Measurements from ENCODE around the gene LRFN5. TPM values are rescaled to one million over a fixed set of nuclear protein-coding genes. Genes with fewer than 3 reads are reported as not detected.

Gene LRFN5
- total and polyA plus RNA-seq, 2 of the 8 experiments (the other 6 are each of a cell fraction or from before 2014, with no cell fraction given): 0.85 to 4.7 TPM

- DNase-seq (ENCODE audit: low read depth in 1 of 2, low spot score in 2 of 2) (no peak), FAIRE-seq (no peak)
- H3K27me3 ChIP-seq (replicated peaks in 1 of 4; ENCODE audit: control insufficient read depth in 3 of 4, extremely low read depth in 1 of 4, insufficient read depth in 3 of 4, low read length in 3 of 4): peaks cover 0 to 1% (median 0%) of the 10 kb centered on the region in 4 experiments; a peak in 1 of 7 replicates
- H3K79me1 ChIP-seq (ENCODE audit: low read depth, low read length): no peaks in the 10 kb centered on the region
- no peak overlapping the region for H2BK5ac ChIP-seq (ENCODE audit: low read depth, low read length)
- H3K9me3 ChIP-seq (ENCODE audit: insufficient read depth in 2 of 2, low read depth in 1 of 2, low read length in 1 of 2): no peaks in the 10 kb centered on the region
- ChIA-PET POLR2A (ENCODE audit: partially characterized antibody) (no interaction called here), CTCF (ENCODE audit: partially characterized antibody) (no interaction called here)
- no peak overlapping the region for H2BK20ac ChIP-seq (ENCODE audit: low read length)
- no peaks in the 10 kb centered on the region for H3K36me3 ChIP-seq (ENCODE audit: control insufficient read depth in 2 of 4, insufficient read depth in 4 of 4, low read length in 3 of 4)
- no peak overlapping the region for H3K23ac ChIP-seq (ENCODE audit: insufficient read length)
- H4K5ac ChIP-seq (ENCODE audit: insufficient read length, low read depth, low read length): no peak overlapping the region
- no peak overlapping the region for H4K8ac ChIP-seq (ENCODE audit: extremely low read depth, insufficient read depth, low read length)
- H2BK120ac ChIP-seq (replicated peaks; ENCODE audit: low read depth, low read length): no peak overlapping the region
- no peak overlapping the region for H3K56ac ChIP-seq (replicated peaks; ENCODE audit: insufficient read length, low read depth, low read length)
- no peak overlapping the region for H2AK5ac ChIP-seq (ENCODE audit: low read depth, low read length)
- H3K4ac ChIP-seq (replicated peaks; ENCODE audit: insufficient read length, low read depth, low read length): peak overlapping the region; percentile 5
- H4K20me1 ChIP-seq (replicated peaks in 1 of 2; ENCODE audit: control insufficient read depth in 1 of 2, insufficient read depth in 2 of 2, low read length in 2 of 2): no peaks in the 10 kb centered on the region
- H3K27ac ChIP-seq (ENCODE audit: low read depth, low read length): no peak overlapping the region
- H3K18ac ChIP-seq (ENCODE audit: extremely low read depth, low read length): no peak overlapping the region
- no peak overlapping the region for H3K4me2 ChIP-seq (ENCODE audit: insufficient read depth in 1 of 2, low read depth in 2 of 2, low read length in 2 of 2)
- no peak overlapping the region for H3K9ac ChIP-seq (replicated peaks in 1 of 4; ENCODE audit: extremely low read depth in 1 of 4, low read depth in 3 of 4, low read length in 3 of 4)
- WGBS, 2 experiments (ENCODE audit: extremely low coverage in 1 of 2, insufficient coverage in 1 of 2, insufficient read length in 1 of 2, insufficient replicate concordance in 2 of 2, low coverage in 1 of 2, low lambda C conversion rate in 2 of 2, missing lambda C conversion rate in 1 of 2): 92% methylated on average over 2 of the region's 2 CpGs; no CpG with 5 or more reads in 1 of the 2 experiments
- no peaks in the 10 kb centered on the region for H3K23me2 ChIP-seq (ENCODE audit: low read depth, low read length)
- no peak overlapping the region for H2BK12ac ChIP-seq (ENCODE audit: low read depth, low read length)
- peak overlapping the region; percentile 86; the same call in 1 of the 2 replicates for H2AFZ ChIP-seq (ENCODE audit: low read length)
- H3K4me3 ChIP-seq (ENCODE audit: extremely low read depth in 1 of 4, insufficient read depth in 2 of 4, low read depth in 3 of 4, low read length in 4 of 4): no peak overlapping the region
- no peaks in the 10 kb centered on the region for H3K4me1 ChIP-seq (replicated peaks in 1 of 4; ENCODE audit: control insufficient read depth in 3 of 4, insufficient read depth in 4 of 4, low read length in 3 of 4)
- no peak overlapping the region for H2BK15ac ChIP-seq (ENCODE audit: low read length)
- no peaks in the 10 kb centered on the region for H3K79me2 ChIP-seq (ENCODE audit: control insufficient read depth in 1 of 2, insufficient read depth in 2 of 2, low read length in 2 of 2)
- H3K14ac ChIP-seq (ENCODE audit: insufficient read length): no peak overlapping the region
- no peak overlapping the region for H4K91ac ChIP-seq (replicated peaks; ENCODE audit: insufficient read length, low read length)
- TF ChIP-seq CEBPB (IDR thresholded peaks at IDR 0.05; ENCODE audit: low read depth, low read length) (peak; percentile 60; the same call in 1 of the 2 replicates), CBX5 (IDR thresholded peaks at IDR 0.05; ENCODE audit: low read depth, low read length) (no peak)
Observed at GRCh38 chr14:41830714-41831406, 224.2 kb downstream of the LRFN5 start.

All from H1 (cell line).